Large intestine (tissue), 3 donors: Measurements from ENCODE around the gene PRR15. TPM values are rescaled to one million over a fixed set of nuclear protein-coding genes. Genes with fewer than 3 reads are reported as not detected.

Experiments
- DNase-seq, 2 donors: peaks; one replicate each; pipeline versions ENCODE4 v3.0.0 to v3.0.0-alpha.2; 2013
- H3K27ac ChIP-seq: one replicate; pipeline ENCODE4 v1.5.1; 2013; ENCODE audit warnings: low read length
- H3K27me3 ChIP-seq: 2 replicates; pipeline ENCODE4 v1.6.1; 2013; ENCODE audit warnings: low read length; ENCODE audit not compliant: control insufficient read depth, insufficient read depth
- H3K36me3 ChIP-seq: 2 replicates; pipeline ENCODE4 v1.6.1; 2013; ENCODE audit warnings: low read length; ENCODE audit not compliant: control insufficient read depth, insufficient read depth
- H3K4me1 ChIP-seq: one replicate; pipeline ENCODE4 v1.6.1; 2013; ENCODE audit warnings: low read length; ENCODE audit not compliant: control insufficient read depth, insufficient read depth
- H3K4me3 ChIP-seq: one replicate; pipeline ENCODE4 v1.5.1; 2013; ENCODE audit warnings: low read length
- H3K9me3 ChIP-seq: one replicate; pipeline ENCODE4 v1.6.1; 2013; ENCODE audit warnings: mild to moderate bottlenecking, low read depth, low read length, moderate library complexity; ENCODE audit not compliant: control insufficient read depth
- WGBS: methylation state at CpG from one replicate; pipeline ENCODE4 v1.1.5; 2013; ENCODE audit warnings: low lambda C conversion rate; ENCODE audit not compliant: insufficient coverage; 5-methylcytosine and 5-hydroxymethylcytosine counted together
- polyA plus RNA-seq: library from polyadenylated mRNA; unstranded; fragments of 120-200 nt; gene quantifications from one replicate; pipeline ENCODE4 v1.2.1, GENCODE V29; 2013

Gene PRR15
- polyA plus RNA-seq, 1 donor = 70.8 TPM

DNA sequence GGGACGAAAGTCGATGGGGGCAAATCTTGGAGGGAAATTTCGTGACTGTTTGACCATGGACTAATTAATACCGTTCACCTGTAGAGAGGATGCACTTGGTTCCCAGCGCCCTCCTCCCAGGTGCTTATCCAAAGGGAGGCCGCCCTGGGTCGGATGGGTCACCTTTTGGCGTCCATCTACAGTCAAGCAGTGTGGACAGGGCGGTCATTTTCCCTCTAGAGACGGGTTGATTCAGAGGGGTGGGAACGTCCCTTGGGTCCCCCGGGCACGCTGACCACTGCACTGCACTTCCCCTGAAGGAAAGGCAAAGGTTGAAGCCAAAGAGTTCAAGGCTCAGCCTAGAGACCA, 2.0 kb downstream of the PRR15 start:
- Histone ChIP-seq H3K4me1 (peaks cover 10% of the 10 kb centered on the region), H3K4me3 (peak overlapping the region; percentile 89), H3K27me3 (peaks cover 45% of the 10 kb centered on the region), H3K9me3 (peaks cover 3% of the 10 kb centered on the region), H3K27ac (peak overlapping the region; percentile 99), H3K36me3 (peaks cover 5% of the 10 kb centered on the region)
- no CpG with 5 or more reads among the region's 13 CpGs for WGBS
- DNase-seq = no peak

DNA sequence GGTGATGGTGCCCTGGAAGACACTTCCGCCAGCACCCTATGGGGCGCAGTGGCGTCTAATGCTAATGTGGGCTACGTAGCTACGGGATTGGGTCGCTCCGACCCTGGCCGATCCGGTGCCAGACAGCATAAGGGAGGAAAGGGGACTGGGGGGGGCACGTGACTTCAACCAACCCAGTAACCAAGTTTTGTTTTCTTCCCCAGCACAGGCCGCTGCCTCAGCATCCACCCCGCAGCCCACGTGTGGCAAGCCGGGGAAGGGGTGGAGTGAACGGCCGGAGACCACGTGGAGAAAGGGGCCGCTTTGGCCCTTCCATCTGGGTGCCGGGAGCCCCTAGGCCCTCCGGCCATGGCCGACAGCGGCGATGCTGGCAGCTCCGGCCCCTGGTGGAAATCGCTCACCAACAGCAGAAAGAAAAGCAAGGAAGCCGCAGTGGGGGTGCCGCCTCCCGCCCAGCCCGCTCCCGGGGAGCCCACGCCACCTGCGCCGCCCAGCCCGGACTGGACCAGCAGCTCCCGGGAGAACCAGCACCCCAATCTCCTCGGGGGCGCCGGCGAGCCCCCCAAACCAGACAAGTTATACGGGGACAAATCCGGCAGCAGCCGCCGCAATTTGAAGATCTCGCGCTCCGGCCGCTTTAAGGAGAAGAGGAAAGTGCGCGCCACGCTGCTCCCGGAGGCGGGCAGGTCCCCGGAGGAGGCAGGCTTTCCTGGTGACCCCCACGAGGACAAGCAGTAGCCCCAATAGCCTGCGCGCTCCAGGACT, 2.5 kb downstream of the PRR15 start:
- Histone ChIP-seq H3K27ac (peak overlapping the region; percentile 99), H3K36me3 (peaks cover 5% of the 10 kb centered on the region), H3K27me3 (peaks cover 44% of the 10 kb centered on the region), H3K4me3 (peak overlapping the region; percentile 89), H3K9me3 (peaks cover 3% of the 10 kb centered on the region), H3K4me1 (peaks cover 10% of the 10 kb centered on the region)
- DNase-seq = peak; percentile 41 to 78
- no CpG with 5 or more reads among the region's 56 CpGs for WGBS

DNA sequence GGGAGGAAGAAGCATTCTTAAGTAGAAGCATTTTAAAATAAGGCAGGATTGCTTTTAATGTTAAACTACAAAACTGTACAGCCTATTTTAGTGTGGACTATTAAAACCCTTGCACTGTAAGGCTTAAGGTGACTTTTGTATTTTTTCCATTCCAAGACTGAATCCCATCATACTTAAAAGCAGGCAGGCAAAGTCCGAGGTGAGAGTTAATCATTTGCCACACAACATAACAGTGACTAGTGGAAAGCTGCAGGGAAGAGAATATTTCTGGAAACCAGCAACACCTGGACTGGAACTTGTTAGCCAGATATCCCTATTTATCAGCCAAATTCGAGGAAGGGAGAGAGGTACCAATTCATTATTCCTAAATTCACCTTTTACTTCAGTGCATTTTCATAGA, 3.5 kb downstream of the PRR15 start:
- Histone ChIP-seq H3K27ac (peak overlapping the region; percentile 99), H3K27me3 (peaks cover 42% of the 10 kb centered on the region), H3K4me3 (peak overlapping the region; percentile 89), H3K36me3 (peaks cover 5% of the 10 kb centered on the region), H3K4me1 (peaks cover 13% of the 10 kb centered on the region), H3K9me3 (peaks cover 3% of the 10 kb centered on the region)
- DNase-seq = peak; percentile 66 to 90
- WGBS = no CpG with 5 or more reads among the region's 2 CpGs

DNA sequence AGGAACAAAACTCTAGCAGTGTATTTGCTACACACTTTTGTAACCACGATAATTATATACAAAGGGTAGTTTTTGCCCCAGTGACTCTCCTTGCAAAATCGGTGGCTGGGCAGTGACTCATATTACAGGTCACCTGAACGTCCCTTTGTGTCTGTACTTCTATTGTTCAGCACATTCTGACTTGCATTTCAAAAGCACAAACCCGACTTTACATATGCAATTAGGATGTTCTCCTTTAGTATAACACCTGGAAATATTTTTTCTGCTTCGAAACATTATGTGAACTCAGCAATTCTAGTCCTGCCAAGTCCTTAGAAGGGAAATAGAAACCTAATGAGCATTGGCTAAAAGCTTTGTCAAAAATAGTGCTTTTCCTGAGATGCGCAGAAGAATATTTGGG, 6.0 kb downstream of the PRR15 start:
- Histone ChIP-seq H3K4me1 (peaks cover 34% of the 10 kb centered on the region), H3K4me3 (no peak overlapping the region), H3K27ac (peak overlapping the region; percentile 47), H3K9me3 (peaks cover 3% of the 10 kb centered on the region), H3K36me3 (peaks cover 5% of the 10 kb centered on the region), H3K27me3 (peaks cover 23% of the 10 kb centered on the region)
- DNase-seq = peak; percentile 59 to 85
- 81% methylated on average over 2 of the region's 6 CpGs for WGBS

DNA sequence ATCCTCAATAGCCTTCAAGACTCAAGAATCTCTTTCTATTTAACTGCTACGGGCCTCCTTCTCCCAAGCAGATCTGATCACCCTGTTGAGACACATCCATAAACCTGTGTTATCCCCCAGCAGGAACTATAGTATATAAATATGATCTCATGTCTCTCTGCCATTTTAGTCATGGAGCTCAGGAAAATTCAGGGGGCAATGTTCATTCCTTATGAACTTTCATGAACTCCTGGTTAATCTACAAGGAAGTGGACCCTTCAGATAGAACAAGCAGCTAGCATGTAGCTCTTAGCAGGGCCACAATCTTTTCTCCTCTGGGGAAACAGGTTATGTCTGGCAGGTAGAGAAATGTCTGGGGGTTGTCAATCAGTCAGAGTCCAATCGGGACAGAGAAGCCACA, 8.9 kb downstream of the PRR15 start:
- H3K4me3 ChIP-seq = no peak overlapping the region
- no peaks in the 10 kb centered on the region for H3K36me3 ChIP-seq
- peaks cover 31% of the 10 kb centered on the region for H3K4me1 ChIP-seq
- H3K27ac ChIP-seq = peak overlapping the region; percentile 79
- H3K27me3 ChIP-seq = no peaks in the 10 kb centered on the region
- WGBS = no CpG with 5 or more reads among the region's 2 CpGs
- peaks cover 4% of the 10 kb centered on the region for H3K9me3 ChIP-seq
- peak; percentile 91 to 96 for DNase-seq

DNA sequence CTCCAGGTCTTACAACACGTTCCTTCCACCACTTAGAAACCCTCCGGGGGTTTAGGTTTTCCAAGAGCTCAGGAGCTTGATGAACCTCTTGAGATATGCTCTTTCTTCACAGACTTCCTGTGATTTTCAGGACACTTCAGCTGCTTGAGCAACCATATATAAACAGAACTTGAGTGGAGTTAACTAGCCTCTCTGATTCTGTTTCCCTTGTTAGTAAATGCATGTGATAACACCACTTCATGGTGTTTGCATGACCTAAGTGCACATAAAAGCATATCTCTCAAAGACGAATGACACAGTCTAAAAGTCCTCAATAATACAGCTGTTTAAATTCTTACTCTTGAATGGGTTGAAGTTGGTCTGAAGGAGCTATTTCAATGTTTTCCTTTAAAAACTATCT, 9.9 kb downstream of the PRR15 start:
- Histone ChIP-seq H3K27me3 (no peaks in the 10 kb centered on the region), H3K9me3 (peaks cover 5% of the 10 kb centered on the region), H3K27ac (peak overlapping the region; percentile 79), H3K4me1 (peaks cover 28% of the 10 kb centered on the region), H3K4me3 (no peak overlapping the region), H3K36me3 (no peaks in the 10 kb centered on the region)
- 0% methylated on average over 1 of the region's 3 CpGs for WGBS
- peak; percentile 53 to 76 for DNase-seq

DNA sequence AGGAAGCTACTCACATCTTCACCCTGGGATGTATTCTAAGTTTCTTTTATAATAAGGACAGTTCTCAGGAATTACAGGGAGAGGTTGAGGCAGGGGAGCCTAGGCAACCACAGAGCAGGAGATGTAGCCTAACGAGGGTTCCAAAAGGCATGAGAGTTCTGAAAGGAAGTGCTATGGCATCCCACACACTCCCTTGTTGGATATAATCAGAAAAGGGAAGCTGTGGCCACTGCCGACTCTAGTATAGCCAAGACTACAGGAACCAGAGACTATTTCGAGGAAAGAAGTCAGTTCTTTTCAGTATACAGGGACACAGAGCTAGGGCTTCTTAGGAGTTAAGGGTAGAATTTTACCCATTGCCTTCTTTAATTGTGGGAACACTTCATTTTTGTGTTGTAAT, 11.0 kb downstream of the PRR15 start:
- H3K4me1 ChIP-seq = peaks cover 27% of the 10 kb centered on the region
- no peak overlapping the region for H3K4me3 ChIP-seq
- H3K36me3 ChIP-seq = no peaks in the 10 kb centered on the region
- no peaks in the 10 kb centered on the region for H3K27me3 ChIP-seq
- peaks cover 5% of the 10 kb centered on the region for H3K9me3 ChIP-seq
- H3K27ac ChIP-seq = no peak overlapping the region
- DNase-seq = no peak
- WGBS = no CpG with 5 or more reads among the region's 3 CpGs

DNA sequence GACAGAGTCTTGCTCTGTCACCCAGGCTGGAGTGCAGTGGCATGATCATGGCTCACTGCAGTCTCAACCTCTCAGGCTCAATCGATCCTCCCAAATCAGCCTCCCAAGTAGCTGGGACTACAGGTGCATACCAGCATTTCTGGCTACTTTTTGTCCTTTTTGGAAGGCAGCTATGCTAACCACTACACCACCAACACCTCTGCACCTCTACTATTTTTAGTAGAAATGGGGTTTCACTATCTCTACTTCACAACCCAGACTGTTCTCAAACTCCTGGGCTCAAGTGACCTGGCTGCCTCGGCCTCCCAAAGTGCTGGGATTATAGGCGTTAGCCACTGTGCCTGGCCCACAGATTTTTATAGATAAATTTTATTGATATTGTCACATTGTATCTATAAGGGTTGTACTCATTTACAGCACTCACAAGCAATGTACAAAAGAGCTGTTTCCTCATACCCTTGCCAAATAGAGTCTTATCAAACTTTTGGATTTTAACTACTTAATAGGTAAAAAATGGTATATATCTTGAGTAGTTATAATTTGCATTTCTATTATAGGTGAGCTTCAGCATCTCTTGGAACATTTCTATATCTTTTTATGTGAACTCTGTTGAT, 23.7 kb downstream of the PRR15 start:
- Histone ChIP-seq H3K4me1 (peaks cover 26% of the 10 kb centered on the region), H3K36me3 (no peaks in the 10 kb centered on the region), H3K4me3 (no peak overlapping the region), H3K9me3 (no peaks in the 10 kb centered on the region), H3K27ac (peak overlapping the region; percentile 24), H3K27me3 (no peaks in the 10 kb centered on the region)
- no peak for DNase-seq
- WGBS = no CpG with 5 or more reads among the region's 3 CpGs

DNA sequence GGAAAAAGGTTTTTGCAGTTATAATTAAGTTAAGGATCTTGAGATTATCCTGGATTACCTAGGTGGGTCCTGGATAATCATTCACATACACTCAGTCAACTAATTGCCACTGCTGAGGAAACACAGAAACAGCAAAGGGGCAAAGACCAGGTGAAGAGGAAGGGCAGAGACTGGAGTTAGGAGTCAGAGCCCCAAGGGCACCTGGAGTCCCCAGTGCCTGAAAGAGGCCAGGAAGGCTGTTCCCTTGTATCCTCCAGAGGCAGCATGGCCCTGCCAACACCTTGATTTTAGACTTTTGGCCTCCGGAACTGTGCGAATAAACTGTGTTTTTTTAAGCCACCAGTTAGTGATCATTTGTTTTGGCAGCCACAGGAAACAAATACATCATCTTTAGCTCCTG, 24.6 kb downstream of the PRR15 start:
- H3K4me3 ChIP-seq = no peak overlapping the region
- H3K36me3 ChIP-seq = no peaks in the 10 kb centered on the region
- WGBS = 60% methylated on average over 1 of the region's 2 CpGs
- H3K9me3 ChIP-seq = no peaks in the 10 kb centered on the region
- H3K27ac ChIP-seq = peak overlapping the region; percentile 74
- peak in 1 of 2 donors; percentile 74 for DNase-seq
- no peaks in the 10 kb centered on the region for H3K27me3 ChIP-seq
- peaks cover 35% of the 10 kb centered on the region for H3K4me1 ChIP-seq

DNA sequence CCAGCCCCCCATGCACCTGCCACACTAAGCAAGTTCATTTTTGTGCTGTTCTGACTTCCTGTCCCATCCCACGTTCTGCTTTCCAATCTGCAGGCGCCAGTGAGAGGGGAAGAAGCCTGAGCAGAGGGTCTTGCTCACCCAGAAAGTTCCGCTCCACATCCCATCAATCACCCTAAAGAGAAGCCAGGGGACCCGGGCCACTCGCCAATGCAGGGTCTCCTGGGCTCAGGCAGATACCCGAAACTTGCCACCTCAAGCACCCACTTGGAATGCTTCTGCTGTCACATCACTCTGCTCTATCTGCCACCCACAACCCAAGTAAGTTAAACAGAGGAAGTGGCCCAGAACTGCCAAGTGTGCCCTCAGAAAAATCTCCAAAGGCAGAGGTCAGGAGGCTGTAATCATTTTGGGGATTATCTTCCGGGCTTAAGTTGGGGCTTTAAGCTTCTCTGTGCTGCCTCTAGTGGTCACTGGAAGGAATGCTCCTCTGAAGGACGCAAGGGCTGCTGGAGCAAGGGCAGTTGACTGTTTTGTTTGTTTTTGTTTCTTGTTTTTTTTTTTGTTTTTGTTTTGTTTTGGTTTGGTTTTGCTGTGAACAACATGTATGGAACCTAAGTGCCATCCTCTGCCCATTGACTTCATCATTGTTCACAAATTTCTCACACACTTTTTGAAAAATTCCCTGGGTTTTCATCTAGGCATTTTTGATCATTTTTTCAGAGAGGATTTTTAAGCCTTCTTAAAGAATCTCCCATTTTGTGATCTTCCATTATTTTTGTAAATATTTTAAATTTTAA, 25.5 kb downstream of the PRR15 start:
- Histone ChIP-seq H3K27me3 (no peaks in the 10 kb centered on the region), H3K9me3 (no peaks in the 10 kb centered on the region), H3K36me3 (no peaks in the 10 kb centered on the region), H3K4me1 (peaks cover 36% of the 10 kb centered on the region), H3K4me3 (no peak overlapping the region), H3K27ac (peak overlapping the region; percentile 74)
- no CpG with 5 or more reads among the region's 8 CpGs for WGBS
- DNase-seq = peak in 1 of 2 donors; percentile 58
